Activated naive CD4-positive, alpha-beta T cell treated with anti-CD3 and anti-CD28 coated beads, Interleukin-2, amount 50 U/mL, for 72 hours (primary cell): Measurements from ENCODE around the gene MED9. TPM values are rescaled to one million over a fixed set of nuclear protein-coding genes. Genes with fewer than 3 reads are reported as not detected.
A peak's percentile ranks its signal among the peaks of the same experiment; 100 is the strongest.
"Not testable (repeated sequence)": the region's sequence is repeated elsewhere in the genome, so short reads cannot be mapped to it uniquely, and the experiment has no call there.

Experiments
- ATAC-seq, 2 donors: fragments of 150-1000 bp; cut with Tn5 transposase; 2 replicates each; pipeline ENCODE4 v1.10.0; 2021; ENCODE audit warnings: mild to moderate bottlenecking in 2 of 2, moderate library complexity in 2 of 2
- DNase-seq, 2 donors: peaks; one replicate each; pipeline ENCODE4 v3.0.0; 2021 to 2022; ENCODE audit warnings: low spot score in 2 of 2
- H3K27ac Mint-ChIP-seq, 2 donors: one replicate each; pipeline ENCODE4 v1.8.0; 2022; ENCODE audit warnings: mild to moderate bottlenecking in 2 of 2, mixed read lengths in 2 of 2
- H3K36me3 Mint-ChIP-seq, 2 donors: one replicate each; pipeline ENCODE4 v1.8.0; 2022; ENCODE audit warnings: mixed read lengths in 2 of 2
- H3K9me3 Mint-ChIP-seq, 2 donors: one replicate each; pipeline ENCODE4 v1.8.0; 2022; ENCODE audit warnings: mixed read lengths in 2 of 2
- total RNA-seq, 2 donors: library from RNA; stranded (reverse); gene quantifications; one replicate each; pipeline ENCODE4 v1.2.3, GENCODE V29; 2022

MED9 gene
- total RNA-seq, 2 donors from 2014 or later, result 13.1 to 14.0 TPM

- H3K27ac Mint-ChIP-seq, result no peak overlapping the region
Measured at GRCh38 chr17:17469996-17470395, 6.8 kb upstream of the MED9 start.

DNA sequence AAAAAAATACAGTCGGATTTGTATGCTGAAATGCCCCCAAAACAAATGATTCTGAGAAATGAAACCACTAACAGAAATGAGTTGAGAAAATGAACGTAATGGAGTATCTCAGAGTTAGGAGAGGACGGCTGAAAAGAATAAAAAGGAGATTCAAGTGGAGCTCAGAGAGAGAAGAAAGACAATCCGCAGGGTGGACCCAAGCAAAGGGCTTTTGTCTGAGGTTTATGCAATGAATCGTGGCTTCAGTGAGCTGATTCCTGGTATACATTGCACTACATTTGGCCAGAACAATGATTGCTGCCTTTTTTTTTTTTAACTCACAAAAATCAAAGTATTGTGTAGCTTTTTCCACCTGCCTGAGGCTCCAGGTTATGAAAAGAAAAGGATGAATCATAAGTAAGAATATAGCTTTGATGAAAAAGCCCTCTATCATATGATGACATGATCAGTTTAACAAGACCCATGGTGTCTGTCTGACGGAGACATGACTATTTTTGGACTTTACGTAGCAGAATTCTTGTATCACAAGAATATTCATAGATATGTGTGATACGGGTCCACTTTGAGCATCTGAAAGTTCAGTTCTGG, 4.4 kb upstream of the MED9 start:
- no peak for DNase-seq
- ATAC-seq, result peak in 1 of 2 donors; percentile 56
- Mint-ChIP-seq H3K36me3 (no peaks in the 10 kb centered on the region), H3K27ac (no peak overlapping the region), H3K9me3 (no peaks in the 10 kb centered on the region)

More at GRCh38 chr17:17469996-17470395, 6.8 kb upstream of the MED9 start:
- ATAC-seq (no peak), DNase-seq (no peak)
- Mint-ChIP-seq H3K36me3 (no peaks in the 10 kb centered on the region), H3K9me3 (no peaks in the 10 kb centered on the region)

GRCh38 chr17:17474341-17474740, 2.5 kb upstream of the MED9 start:
- Mint-ChIP-seq H3K9me3 (no peaks in the 10 kb centered on the region), H3K36me3 (no peaks in the 10 kb centered on the region), H3K27ac (no peak overlapping the region)
- DNase-seq (no peak), ATAC-seq (no peak)

GRCh38 chr17:17479209-17479608, 2.4 kb downstream of the MED9 start:
- Mint-ChIP-seq H3K9me3 (no peaks in the 10 kb centered on the region), H3K36me3 (no peaks in the 10 kb centered on the region), H3K27ac (no peak overlapping the region)
- ATAC-seq, result no peak
- no peak for DNase-seq

DNA sequence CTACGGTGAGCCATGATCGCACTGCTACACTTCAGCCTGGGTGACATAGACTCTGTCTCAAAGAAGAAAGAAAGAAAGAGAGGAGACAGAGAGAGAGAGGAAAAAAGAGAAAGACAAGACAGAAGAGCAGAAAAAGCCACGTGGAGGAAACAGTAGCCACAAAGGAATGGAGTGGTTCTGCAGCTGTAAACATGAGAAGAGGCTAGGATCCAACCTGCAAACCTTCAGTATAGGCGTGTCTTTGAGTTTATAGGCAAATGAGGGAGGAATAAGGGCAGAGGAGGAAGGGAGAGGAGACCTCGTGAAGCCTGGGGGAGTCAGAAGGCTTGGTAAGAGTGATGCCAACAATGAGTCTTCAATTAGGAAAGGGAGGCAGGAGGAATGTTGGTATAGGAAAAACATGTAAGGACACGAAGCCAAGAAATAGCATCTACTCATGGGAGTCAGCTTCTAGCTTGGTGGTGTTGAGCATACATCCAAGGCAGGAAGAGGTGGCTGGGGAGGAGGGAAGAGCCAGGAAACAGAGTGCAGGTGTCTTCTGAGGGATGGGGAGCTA, 3.9 kb downstream of the MED9 start:
- ATAC-seq, result no peak
- H3K27ac Mint-ChIP-seq, result peak overlapping the region; percentile 5 to 73
- peaks cover 0 to 6% of the 10 kb centered on the region in 2 donors for H3K36me3 Mint-ChIP-seq
- DNase-seq, result no peak
- H3K9me3 Mint-ChIP-seq, result no peaks in the 10 kb centered on the region

DNA sequence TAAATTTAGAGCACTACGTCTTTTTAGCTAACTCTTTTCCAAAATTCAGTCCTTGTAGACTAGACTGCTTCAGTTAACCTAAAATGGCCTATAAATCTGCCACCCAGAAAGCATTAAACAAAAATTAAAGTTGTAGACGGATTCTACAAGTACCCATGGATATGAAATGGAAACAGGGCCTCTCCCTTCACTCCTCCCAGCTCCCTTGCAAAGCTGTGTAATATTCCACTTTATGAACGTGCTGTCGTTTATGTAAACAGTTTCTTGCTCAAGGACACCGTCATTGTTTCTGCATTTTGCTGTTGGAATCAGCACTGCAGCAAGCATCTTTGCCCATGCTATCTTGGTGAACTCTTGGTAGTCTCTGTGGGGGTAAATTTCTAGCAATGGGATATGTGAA, 5.1 kb downstream of the MED9 start:
- peaks cover 0 to 7% of the 10 kb centered on the region in 2 donors for H3K36me3 Mint-ChIP-seq
- DNase-seq (no peak), ATAC-seq (no peak)
- H3K27ac Mint-ChIP-seq, result no peak overlapping the region
- no peaks in the 10 kb centered on the region for H3K9me3 Mint-ChIP-seq

GRCh38 chr17:17484451-17484899, 7.7 kb downstream of the MED9 start:
- ATAC-seq (peak; percentile 85 to 100), DNase-seq (peak in 1 of 2 donors; percentile 63)
- Mint-ChIP-seq H3K9me3 (no peaks in the 10 kb centered on the region), H3K27ac (peak overlapping the region in 1 of 2 donors; percentile 34), H3K36me3 (peaks cover 0 to 11% of the 10 kb centered on the region in 2 donors)

DNA sequence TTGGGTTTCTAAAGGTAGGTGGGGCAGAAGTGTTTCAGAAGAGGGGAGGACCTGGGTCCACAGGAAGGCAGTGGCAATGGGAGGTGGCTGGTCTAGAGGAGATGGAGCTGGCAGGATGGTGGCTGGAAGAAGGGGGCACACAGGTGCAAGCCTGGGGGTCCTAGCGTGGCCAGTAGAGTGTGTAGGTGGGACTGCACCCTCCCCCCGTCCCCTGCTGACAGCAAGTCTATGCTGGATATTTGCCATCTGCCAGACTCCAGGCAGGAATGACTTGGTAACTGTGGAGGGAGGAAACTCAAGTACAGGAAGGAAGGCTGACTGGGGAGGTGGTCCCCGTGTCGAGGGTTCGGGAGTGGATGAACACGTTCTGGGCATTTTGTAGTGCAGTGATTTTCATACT, 8.6 kb downstream of the MED9 start:
- Mint-ChIP-seq H3K27ac (peak overlapping the region in 1 of 2 donors; percentile 7), H3K36me3 (peaks cover 0 to 11% of the 10 kb centered on the region in 2 donors), H3K9me3 (no peaks in the 10 kb centered on the region)
- DNase-seq (no peak), ATAC-seq (no peak)

GRCh38 chr17:17486416-17486815, 9.6 kb downstream of the MED9 start:
- H3K36me3 Mint-ChIP-seq, result peaks cover 0 to 11% of the 10 kb centered on the region in 2 donors
- DNase-seq, H3K9me3 Mint-ChIP-seq, ATAC-seq: not testable (repeated sequence)
- H3K27ac Mint-ChIP-seq, result peak overlapping the region in 1 of 2 donors; percentile 36

DNA sequence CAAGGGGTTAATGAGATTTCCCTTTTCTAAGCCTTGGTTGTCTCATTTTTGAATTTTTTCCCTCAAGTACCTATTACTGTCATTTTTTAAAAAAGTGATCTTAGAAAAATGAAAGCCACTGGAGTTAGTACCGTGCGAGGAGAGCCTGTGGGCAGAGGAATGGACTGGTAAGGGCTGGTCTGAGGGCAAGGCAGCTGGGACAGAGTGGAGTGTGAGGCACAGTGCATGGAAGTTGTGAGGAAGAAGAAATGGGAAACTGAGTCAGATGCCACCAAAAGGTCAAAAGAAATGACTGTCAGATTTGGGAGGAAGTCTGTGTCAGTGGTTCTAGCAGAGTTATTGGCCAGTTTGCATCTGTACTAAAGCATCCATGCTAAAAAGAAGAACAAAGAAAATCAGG, 11.2 kb downstream of the MED9 start:
- H3K9me3 Mint-ChIP-seq, result no peaks in the 10 kb centered on the region
- H3K36me3 Mint-ChIP-seq, result peaks cover 6 to 17% of the 10 kb centered on the region in 2 donors
- peak in 1 of 2 donors; percentile 66 for ATAC-seq
- H3K27ac Mint-ChIP-seq, result peak overlapping the region; percentile 11 to 47
- no peak for DNase-seq

DNA sequence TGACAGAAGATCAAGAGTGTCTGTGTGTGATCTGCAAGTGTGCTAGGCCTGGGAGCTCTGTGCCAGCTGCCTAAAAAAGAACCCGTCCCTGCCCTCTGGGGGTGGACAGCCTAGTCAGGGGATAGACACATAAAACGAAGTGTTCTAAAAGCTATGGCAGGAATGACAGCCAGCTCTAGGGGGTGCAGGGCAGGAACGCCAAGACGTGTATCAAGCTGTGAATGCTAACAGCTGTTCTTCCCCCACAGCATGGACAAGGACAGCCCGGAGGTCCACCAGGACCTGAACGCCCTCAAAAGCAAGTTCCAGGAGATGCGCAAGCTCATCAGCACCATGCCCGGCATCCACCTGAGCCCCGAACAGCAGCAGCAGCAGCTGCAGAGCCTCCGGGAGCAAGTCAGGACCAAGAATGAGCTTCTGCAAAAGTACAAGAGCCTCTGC, 14.3 kb downstream of the MED9 start:
- Mint-ChIP-seq H3K27ac (no peak overlapping the region), H3K9me3 (no peaks in the 10 kb centered on the region), H3K36me3 (peaks cover 10 to 11% of the 10 kb centered on the region in 2 donors)
- DNase-seq (no peak), ATAC-seq (no peak)

GRCh38 chr17:17491546-17491988, 14.8 kb downstream of the MED9 start:
- peaks cover 10 to 11% of the 10 kb centered on the region in 2 donors for H3K36me3 Mint-ChIP-seq
- ATAC-seq, result no peak
- no peaks in the 10 kb centered on the region for H3K9me3 Mint-ChIP-seq

DNA sequence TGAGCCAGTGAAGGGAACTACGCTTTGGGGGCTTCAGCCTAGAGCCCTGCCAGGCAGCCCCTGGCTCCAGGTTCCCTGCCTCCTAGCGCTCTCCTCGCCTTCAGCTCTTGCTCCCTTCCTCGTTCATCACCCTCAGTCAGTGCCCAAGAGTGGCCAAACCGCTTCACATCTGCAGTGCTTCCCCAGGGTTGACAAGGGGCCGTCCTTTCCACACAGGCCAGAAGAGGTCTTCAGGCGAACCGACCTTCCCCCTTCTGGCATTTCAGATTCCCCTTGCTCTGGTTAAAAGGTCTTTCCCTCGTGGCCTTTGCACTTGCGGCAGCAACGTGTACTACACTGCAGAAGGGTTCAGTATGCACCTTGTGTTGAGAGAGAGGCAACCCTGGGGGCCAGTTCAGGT, 15.3 kb downstream of the MED9 start:
- peaks cover 10 to 11% of the 10 kb centered on the region in 2 donors for H3K36me3 Mint-ChIP-seq
- H3K9me3 Mint-ChIP-seq, result no peaks in the 10 kb centered on the region
- ATAC-seq, result no peak
- no peak overlapping the region for H3K27ac Mint-ChIP-seq
- no peak for DNase-seq

More at GRCh38 chr17:17491546-17491988, 14.8 kb downstream of the MED9 start:
- no peak for DNase-seq
- H3K27ac Mint-ChIP-seq, result no peak overlapping the region

- DNase-seq (no peak), ATAC-seq (no peak)
- no peaks in the 10 kb centered on the region for H3K9me3 Mint-ChIP-seq
- no peak overlapping the region for H3K27ac Mint-ChIP-seq
- H3K36me3 Mint-ChIP-seq, result peaks cover 10 to 11% of the 10 kb centered on the region in 2 donors
Measured at GRCh38 chr17:17492571-17492970, 15.8 kb downstream of the MED9 start.

GRCh38 chr17:17493249-17493985, 16.6 kb downstream of the MED9 start:
- Mint-ChIP-seq H3K36me3 (peaks cover 6 to 11% of the 10 kb centered on the region in 2 donors), H3K9me3 (no peaks in the 10 kb centered on the region), H3K27ac (no peak overlapping the region)
- DNase-seq, result no peak
- no peak for ATAC-seq

GRCh38 chr17:17493986-17494466, 17.2 kb downstream of the MED9 start:
- ATAC-seq, result no peak
- H3K9me3 Mint-ChIP-seq, result no peaks in the 10 kb centered on the region
- peaks cover 6 to 11% of the 10 kb centered on the region in 2 donors for H3K36me3 Mint-ChIP-seq
- H3K27ac Mint-ChIP-seq, result no peak overlapping the region
- no peak for DNase-seq

GRCh38 chr17:17494499-17494869, 17.7 kb downstream of the MED9 start:
- peaks cover 6 to 11% of the 10 kb centered on the region in 2 donors for H3K36me3 Mint-ChIP-seq
- no peak for ATAC-seq
- no peaks in the 10 kb centered on the region for H3K9me3 Mint-ChIP-seq
- no peak for DNase-seq
- no peak overlapping the region for H3K27ac Mint-ChIP-seq
